GM18526 (cell line): ENCODE data around the gene DUOXA2.

Experiments used
- POLR2A ChIP-seq: IDR thresholded peaks from 3 replicates; pipeline ENCODE4 v1.6.1; 2011; ENCODE audit not compliant: insufficient read length; ENCODE audit errors: extremely low read depth

The DUOXA2 gene

GRCh38 chr15:45114076-45114750 is at the start of gene DUOXA2, which contains the start of gene DUOX2:
DUOXA2 (plus strand) TSS chr15:45114326; CDS start chr15:45114606, 280 bp downstream.
DUOX2 (minus strand) TSS chr15:45114172; CDS start chr15:45113411, 761 bp downstream.
- TF ChIP-seq POLR2A = no peak

- TF ChIP-seq POLR2A = no peak
Observed at GRCh38 chr15:45064386-45064785, 49.7 kb upstream of the DUOXA2 start.

- no peak for TF ChIP-seq POLR2A
Observed at GRCh38 chr15:45083223-45083622, 30.9 kb upstream of the DUOXA2 start.

DNA sequence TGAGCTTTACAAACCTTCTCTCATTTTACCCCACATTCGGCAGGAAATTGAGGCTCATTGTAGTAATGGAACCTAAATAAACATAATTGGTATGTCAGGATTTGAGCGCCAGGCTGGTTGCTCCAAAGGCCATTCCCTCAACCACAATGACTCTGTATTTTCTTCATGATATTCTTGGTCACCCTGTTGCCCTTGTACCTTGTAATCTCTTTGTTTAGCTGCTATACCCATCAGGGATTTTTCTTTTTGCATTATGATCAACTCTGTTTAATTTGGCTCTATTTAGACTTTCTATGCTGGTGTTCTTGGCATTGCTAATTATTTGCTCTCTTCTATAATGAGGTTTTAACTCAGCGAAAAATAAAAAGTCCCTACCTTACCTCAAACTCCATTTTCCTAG is 30.0 kb upstream of the DUOXA2 start:
- TF ChIP-seq POLR2A = no peak

GRCh38 chr15:45087513-45087912 is 26.6 kb upstream of the DUOXA2 start:
- TF ChIP-seq POLR2A = no peak

DNA sequence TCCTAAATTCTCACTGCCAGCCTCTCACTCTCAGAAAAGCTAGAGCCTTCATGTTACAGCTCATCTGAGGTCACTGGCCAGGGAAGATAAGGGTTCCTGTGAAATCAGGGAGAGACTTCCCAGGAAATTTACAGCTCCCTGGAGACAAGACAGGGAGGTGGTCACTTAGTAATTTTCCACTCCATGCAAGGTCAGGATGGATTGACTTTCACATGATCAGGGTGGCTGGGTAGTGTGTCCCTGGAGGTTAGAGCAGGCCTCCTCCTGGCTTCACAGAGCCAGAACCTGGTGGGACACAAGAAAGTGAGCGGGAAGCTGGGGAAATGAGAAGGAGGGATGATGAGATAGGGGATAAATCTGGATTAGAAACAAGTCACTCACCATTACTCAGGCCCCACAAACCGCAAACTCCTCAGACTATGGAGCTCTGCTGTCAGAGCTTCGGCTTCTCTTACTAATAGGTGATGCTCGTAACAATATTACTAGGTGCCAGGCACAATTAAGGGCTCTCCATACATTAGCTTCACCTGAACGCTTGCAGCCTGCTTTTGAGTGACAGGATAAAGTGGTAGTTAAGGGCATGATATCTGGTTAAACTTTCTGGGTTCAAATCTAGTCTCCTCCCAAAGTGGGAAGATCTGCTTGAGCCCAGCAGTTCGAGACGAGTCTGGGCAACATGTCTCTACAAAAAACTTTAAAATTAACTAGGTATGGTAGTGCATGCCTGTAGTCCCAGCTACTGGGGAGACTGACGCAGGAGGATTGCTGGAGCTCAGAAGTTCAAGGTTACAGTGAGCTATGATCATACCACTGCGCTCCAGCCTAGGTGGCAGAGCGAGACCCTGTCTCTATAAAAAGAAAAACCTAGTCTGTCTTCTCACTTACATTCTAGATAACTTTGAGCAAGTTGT is 25.1 kb upstream of the DUOXA2 start:
- TF ChIP-seq POLR2A = no peak

DNA sequence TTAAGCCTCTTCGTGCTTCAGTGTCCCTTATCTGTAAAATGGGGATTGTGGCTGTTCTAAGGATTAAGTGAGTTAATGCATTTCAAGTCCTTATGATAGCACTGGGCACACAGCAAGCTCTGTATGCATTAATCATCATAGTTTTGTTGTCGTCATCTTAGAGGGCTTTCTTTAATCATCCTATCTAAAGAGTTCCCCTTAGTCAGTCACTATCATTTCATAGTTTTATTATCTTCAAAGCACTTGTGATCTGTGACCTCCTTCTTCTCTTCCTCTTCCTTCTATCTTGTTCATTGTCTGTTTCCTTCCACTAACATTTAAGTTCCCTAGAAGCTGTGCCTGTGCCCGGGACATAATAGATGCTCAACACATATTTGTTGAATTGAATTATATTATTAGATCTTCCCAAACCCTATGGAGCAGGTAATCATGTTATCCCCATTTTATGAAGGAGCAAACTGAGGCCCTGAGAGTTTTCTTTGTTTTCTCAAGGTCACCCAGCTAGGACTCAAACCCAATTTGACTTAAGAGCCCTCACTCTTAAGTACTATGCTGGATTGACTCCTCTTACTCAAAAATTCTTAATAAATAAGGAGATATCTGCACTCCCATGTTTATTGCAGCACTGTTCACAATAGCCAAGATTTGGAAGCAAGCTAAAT is 24.3 kb upstream of the DUOXA2 start:
- TF ChIP-seq POLR2A = no peak

DNA sequence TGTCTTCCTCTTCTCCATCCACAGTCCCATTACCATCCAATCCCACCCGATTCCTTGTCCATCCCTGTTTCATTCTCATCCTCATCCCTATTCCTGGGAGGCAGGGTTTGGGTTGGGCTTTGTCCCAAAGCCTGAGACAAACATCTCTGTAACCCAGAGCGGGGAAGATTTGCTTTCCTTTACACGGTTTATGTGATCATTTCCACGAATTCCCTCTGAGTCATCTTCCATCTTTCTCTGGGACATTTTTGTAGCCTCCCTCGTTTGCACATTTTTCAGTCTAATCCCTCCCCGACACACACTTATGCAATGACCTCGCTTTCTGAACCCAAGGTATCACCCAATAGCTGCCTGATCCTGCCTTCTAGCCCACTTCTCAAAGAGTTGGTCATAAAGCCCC is 23.0 kb upstream of the DUOXA2 start:
- TF ChIP-seq POLR2A = no peak

- no peak for TF ChIP-seq POLR2A
Observed at GRCh38 chr15:45091576-45091975, 22.6 kb upstream of the DUOXA2 start.

DNA sequence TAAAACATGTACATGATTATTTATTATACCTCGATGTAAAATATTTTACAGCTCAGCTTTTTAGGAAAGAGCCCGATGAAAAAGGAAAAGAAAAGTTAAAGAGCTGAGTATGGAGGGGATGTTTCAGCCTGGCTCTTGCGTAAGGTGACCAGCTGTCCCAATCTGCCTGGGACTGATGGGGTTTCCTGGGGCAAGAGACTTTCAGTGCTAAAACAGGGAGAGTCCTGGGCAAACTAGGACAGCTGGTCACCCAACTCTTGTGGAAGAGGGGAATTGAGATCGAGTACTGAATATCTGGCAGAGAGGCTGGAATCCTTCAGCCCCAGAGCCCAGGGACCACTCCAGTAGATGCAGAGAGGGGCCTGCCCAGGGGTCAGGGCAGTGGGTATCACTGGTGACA is 21.1 kb upstream of the DUOXA2 start:
- no peak for TF ChIP-seq POLR2A

- TF ChIP-seq POLR2A = no peak
Observed at GRCh38 chr15:45093622-45094357, 20.3 kb upstream of the DUOXA2 start.

DNA sequence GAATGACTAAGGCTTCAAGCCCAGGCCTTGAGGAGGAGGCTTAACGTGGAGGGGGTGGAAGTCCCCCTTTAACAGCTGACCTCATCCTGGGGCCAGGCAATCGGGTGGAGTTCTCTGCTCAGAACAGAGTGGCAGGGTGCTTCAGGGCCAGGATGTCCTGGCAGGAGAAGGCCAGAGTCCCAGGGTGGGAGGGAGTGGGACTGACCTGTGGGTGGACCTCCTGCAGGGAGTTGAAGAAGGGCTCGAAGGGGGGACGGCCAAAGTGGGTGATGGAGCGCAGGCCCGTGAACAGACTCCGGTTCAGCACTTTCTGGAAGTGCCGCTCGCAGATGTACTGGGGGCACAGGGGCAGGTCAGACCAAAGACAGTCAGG is 19.8 kb upstream of the DUOXA2 start:
- no peak for TF ChIP-seq POLR2A

DNA sequence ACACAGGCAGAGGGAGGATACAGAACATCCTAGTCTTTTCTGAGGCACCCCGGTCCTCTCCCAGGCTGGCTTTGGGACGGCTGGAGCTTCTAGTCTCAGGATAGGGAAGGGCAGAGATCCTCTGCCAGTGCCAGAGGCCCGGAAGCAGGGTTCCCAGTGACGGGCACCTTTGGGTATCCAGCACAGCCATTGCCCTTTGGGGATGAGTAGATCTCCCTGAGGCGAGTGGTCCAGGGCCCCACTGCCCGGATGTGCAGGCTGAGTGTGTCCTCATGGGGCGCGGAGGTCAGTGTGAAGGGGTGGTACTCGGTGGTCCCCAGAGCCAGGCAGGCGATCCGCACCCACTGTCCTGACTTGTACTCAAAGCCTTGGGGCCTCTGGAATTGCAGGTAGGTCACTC is 18.5 kb upstream of the DUOXA2 start:
- TF ChIP-seq POLR2A = no peak

GRCh38 chr15:45097466-45097865 is 16.7 kb upstream of the DUOXA2 start:
- TF ChIP-seq POLR2A = no peak

DNA sequence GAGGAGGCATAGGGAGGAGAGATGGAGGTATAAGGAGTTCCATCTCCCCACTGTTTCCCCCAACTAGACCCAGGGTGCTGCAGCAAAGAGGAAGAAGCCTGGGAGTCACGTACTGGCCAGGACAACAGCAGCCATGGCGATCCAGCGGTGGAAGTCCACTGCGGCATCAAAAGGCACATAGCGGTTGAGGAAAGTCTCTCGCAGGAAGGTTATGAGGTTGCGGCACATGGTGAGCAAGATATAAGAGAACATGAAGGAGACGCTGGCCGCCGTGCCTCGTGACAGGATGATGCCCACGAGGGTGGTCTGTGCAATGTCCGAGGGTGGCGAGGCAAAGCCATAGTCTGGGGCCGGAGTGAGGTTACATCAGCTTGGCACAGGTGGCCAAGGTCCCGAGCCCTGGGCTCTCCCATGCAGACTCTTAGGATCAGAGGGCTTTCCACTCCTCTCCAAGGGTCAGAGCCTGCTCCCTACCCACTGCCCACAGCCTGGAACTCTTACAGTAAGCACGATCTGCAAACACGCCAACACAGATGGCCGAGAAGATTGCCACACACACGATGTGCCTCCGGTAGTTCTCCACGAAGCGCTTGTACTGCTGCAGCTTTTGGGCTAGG is 14.5 kb upstream of the DUOXA2 start:
- no peak for TF ChIP-seq POLR2A
